GM18907 (cell line): Measurements from ENCODE around the gene ZWILCH.
"Not testable (repeated sequence)": the region's sequence is repeated elsewhere in the genome, so short reads cannot be mapped to it uniquely, and the experiment has no call there.

Experiments used
- ATAC-seq: cut with Tn5 transposase; IDR thresholded peaks from one replicate; pipeline ENCODE4 v1.9.1; 2021; ENCODE audit warnings: mild to moderate bottlenecking, moderate library complexity; ENCODE audit not compliant: unreplicated experiment

ZWILCH gene

DNA sequence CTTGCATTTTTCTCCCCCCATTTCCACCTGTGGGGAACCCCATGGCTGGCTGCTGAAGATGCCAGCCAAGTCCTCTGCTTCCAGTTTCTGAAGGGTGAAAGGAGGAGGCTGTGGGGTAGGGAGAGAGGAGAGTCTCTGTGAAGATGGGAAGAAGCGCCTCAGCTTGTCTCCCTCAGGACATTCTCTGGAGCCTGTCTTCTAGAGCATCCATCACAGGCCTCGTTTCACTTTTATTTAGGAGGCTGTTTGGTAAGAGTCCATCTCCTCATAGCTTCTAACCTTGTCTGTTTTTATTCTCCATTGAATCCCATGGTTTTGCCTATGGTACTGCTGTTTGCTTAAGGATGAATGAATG, 69.4 kb downstream of the ZWILCH start:
- no peak for ATAC-seq

- no peak for ATAC-seq
These were observed 73.3 kb downstream of the ZWILCH start for GRCh38 chr15:66578286-66578875.

GRCh38 chr15:66580643-66581042, 75.5 kb downstream of the ZWILCH start:
- ATAC-seq = no peak

GRCh38 chr15:66581972-66582537, 76.9 kb downstream of the ZWILCH start:
- ATAC-seq = no peak

GRCh38 chr15:66586155-66586976, 81.2 kb downstream of the ZWILCH start:
- ATAC-seq = no peak

DNA sequence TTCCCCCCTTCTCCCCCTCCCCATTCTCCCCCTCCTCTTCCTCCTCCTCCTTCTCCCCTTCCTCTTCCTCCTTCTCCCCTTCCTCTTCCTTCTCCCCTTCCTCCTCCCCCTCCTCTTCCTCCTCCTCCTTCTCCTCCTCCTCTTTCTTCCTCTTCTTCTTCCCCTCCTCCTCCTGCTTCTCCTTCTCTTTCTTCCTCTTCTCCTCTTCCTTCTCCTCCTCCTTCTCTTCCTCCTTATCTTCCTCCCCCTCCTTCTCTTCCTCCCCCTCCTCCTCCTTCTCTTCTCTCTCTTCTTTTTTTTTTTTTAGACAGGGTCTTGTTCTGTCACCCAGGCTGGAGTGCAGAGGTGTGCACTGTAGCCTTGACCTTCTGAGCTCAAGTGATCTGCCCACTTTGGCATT, 81.9 kb downstream of the ZWILCH start:
- ATAC-seq = no peak

GRCh38 chr15:66587749-66588148, 82.6 kb downstream of the ZWILCH start:
- no peak for ATAC-seq

DNA sequence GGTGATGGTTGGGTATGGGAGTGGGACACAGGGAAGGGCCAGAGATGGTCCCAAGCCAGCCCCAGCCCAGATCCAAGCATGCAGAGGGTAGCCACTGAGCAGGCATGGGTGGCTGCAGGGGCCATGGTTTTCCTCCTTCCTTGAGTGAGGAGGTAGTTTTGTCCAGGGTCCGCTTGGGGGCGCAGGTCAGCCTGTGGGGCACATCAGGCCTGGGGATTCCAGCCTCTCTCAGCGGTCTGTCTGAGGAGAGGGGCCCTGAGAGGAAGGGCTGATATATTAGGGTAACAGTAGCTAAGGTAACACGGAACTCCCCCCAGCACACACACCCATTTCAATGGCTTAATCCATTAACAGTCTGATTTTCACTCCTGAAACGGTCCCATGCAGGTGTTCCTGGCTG, 83.4 kb downstream of the ZWILCH start:
- no peak for ATAC-seq

- ATAC-seq = no peak
These were observed 83.8 kb downstream of the ZWILCH start for GRCh38 chr15:66588971-66589370.

DNA sequence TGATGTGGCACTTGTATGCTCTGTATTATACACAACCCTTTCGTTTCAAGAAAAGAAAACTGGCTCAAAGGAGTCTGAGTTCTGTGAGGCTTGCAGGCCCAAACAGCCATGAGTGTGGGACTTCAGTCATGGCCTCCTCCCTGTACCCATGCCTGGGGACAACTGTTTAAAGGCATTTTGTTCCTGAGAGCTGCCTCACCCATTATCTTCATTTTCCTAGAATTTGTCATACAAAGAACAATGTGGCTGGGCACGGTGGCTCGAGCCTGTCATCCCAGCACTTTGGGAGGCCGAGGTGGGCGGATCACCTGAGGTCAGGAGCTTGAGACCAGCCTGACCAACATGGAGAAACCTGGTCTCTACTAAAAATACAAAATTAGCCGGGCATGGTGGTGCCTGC, 84.3 kb downstream of the ZWILCH start:
- not testable (repeated sequence) for ATAC-seq

- ATAC-seq = no peak
These were observed 85.3 kb downstream of the ZWILCH start for GRCh38 chr15:66590435-66590834.

DNA sequence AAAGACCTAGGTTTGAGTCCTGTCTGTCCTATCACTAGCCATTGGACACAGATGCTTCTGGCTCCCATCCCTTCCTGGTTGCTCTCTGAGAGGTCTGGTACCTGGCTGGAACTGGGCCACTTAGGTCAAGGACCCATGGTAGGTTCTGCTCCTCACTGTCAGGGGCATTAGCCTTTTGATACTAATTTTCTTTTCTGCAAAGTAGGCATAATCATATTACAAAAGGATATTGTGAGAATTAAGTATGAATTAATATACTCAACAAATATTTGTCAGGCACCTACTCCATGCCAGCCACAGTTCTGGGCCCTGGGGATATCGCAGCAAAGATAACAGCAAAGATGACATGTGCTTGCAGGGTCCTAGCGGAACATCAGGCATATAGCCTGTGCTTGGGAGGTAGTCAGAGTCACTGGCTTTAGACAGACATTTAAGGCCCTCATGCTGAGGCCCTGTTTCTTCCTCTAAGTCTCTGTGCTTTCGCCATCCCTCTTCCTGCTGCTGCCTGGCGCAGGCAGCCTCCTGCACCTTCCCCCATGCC, 86.3 kb downstream of the ZWILCH start:
- ATAC-seq = no peak

- ATAC-seq = no peak
These were observed 87.5 kb downstream of the ZWILCH start for GRCh38 chr15:66592505-66593218.

DNA sequence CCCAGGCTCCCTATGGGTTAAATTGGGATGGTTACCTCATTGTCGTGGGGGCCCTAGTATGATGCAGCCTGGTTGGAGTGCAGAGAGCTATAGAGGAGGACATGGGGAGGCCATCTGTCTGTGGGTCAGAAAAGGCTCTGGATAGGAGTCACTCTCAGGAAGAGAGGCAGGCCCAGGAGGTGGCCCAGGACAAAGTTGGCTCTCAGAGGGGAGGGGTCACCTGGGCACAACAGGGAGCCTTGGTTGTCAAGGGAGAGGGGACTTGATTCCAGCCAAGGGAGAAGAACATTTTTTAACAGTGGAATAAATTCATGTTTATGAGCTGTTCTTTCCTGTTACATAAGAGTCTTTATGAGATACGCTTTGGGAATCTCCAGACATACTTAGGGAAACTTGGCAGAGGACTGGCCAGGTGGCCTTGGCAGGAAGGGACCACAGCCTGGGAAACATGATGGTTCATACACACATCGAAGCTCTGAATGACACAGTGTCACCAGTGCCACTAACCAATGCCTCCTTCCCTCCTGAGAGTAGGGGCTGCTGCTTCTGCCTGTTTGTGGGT, 88.2 kb downstream of the ZWILCH start:
- no peak for ATAC-seq

DNA sequence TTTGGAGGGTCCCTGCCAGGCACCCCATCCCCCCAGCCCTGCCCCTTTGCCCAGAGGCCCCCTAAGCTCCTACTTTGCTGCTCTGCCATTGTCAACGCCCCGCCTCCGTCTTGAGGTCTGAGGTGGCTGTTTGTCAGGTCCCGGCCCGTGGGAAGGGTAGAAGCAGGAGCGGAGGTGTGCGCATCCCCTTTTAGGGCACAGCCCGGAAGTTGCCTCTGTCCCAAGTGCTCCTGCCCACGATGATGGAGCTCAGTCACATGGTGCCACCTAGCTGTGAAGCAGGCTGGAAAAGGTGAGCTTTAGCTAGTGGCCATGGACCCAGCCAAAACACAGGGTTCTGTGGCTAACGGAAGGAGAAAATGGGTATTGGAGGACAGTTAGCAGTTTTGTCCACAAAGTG, 89.2 kb downstream of the ZWILCH start:
- ATAC-seq = no peak

GRCh38 chr15:66594836-66595235, 89.7 kb downstream of the ZWILCH start:
- ATAC-seq = no peak

GRCh38 chr15:66595332-66595731, 90.2 kb downstream of the ZWILCH start:
- no peak for ATAC-seq

DNA sequence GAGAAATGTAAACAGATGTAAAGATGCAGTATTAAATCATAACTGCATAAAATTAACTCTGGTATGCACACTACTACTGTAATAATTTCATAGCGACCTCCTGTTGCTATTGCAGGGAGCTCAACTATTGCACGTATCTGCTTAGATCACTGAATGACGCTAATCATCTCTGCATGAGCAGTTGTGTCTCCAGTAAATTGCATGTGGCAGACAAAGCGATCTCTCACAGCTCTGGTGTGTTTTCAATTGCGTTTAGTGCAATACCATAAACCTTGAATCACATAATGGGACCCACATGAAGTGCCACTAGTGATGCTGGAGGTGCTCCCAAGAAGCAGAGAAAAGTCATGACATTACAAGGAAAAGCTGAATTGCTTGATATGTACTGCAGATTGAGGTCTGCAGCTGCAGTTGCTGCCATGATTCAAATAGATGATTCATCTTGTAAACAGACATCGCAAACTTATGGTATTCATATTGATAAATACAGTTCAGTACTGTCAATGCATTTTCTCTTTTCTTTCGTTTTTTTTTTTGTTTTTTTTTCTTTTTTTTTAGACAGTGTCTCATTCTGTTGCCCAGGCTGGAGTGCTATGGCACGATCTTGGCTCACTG, 90.9 kb downstream of the ZWILCH start:
- ATAC-seq = no peak

GRCh38 chr15:66598095-66598815, 93.1 kb downstream of the ZWILCH start:
- no peak for ATAC-seq
